ENCODE results near the gene STK38. TPM values are rescaled to one million over a fixed set of nuclear protein-coding genes. Genes with fewer than 3 reads are reported as not detected.

STK38 gene
- total RNA-seq, 4 donors from 2014 or later, result 59.1 to 101 (median 86.4) TPM

- WGBS, 2 donors (ENCODE audit: low coverage in 1 of 2), result 0% methylated on average over 26 to 40 of the region's 58 CpGs
- in situ Hi-C loops (cut with MboI; ENCODE audit: low pct_ligation_motif_present in 1 of 4, low pct_unique_long_range_greater_than_20kb in 1 of 4, low sequenced_read_pairs in 3 of 4), result loop anchor here in 2 of 4 donors (10.0 to 25.0 kb wide), 2 partner anchors 149 to 157 kb away; partner anchors contain the start of genes KCTD20 (in 2 of the 2) and PXT1 (in 2 of the 2)
- intact Hi-C loops (cut with DNase I; ENCODE audit: low total_unique reads), result loop anchor here (5.0 kb wide), 1 partner anchor 47 kb away; the partner anchor contains the start of gene STK38
Measured at GRCh38 chr6:36594029-36594815, 46.9 kb upstream of the STK38 start, which contains the start of gene SRSF3. TSS of gene SRSF3 (plus strand) at chr6:36594362. CDS start at chr6:36596763, 2,401 bp downstream.

GRCh38 chr6:36593569-36594028 is 46.3 kb upstream of the STK38 start:
- TF ChIP-seq POLR2AphosphoS5 (IDR thresholded peaks at IDR 0.05) (no peak), CTCF (IDR thresholded peaks at IDR 0.05) (no peak), POLR2A (IDR thresholded peaks at IDR 0.05) (no peak), EP300 (IDR thresholded peaks at IDR 0.05; ENCODE audit: low read depth) (no peak)
- in situ Hi-C loops (cut with MboI; ENCODE audit: low pct_ligation_motif_present in 1 of 4, low pct_unique_long_range_greater_than_20kb in 1 of 4, low sequenced_read_pairs in 3 of 4) (loop anchor here in 2 of 4 donors (10.0 to 25.0 kb wide), 2 partner anchors 149 to 156 kb away; partner anchors contain the start of genes KCTD20 (in 2 of the 2) and PXT1 (in 2 of the 2)), intact Hi-C loops (cut with DNase I; ENCODE audit: low total_unique reads) (loop anchor here (5.0 kb wide), 1 partner anchor 46 kb away; the partner anchor contains the start of gene STK38)
- peak; percentile 69 for DNase-seq
- H3K4me1 ChIP-seq, result peaks cover 15 to 34% (median 24%) of the 10 kb centered on the region in 4 donors
- H3K36me3 ChIP-seq, result peaks cover 0 to 16% (median 4%) of the 10 kb centered on the region in 4 donors
- H3K9me3 ChIP-seq, result no peaks in the 10 kb centered on the region
- no peaks in the 10 kb centered on the region for H3K27me3 ChIP-seq
- peak overlapping the region in 3 of 4 donors; percentile 52 to 92 (median 87) for H3K4me3 ChIP-seq
- 0 to 3% methylated on average over 2 to 15 of the region's 15 CpGs for WGBS, 2 donors (ENCODE audit: low coverage in 1 of 2)
- peak overlapping the region; percentile 96 to 100 (median 98) for H3K27ac ChIP-seq

More at GRCh38 chr6:36594029-36594815, 46.9 kb upstream of the STK38 start, which contains the start of gene SRSF3:
- TF ChIP-seq CTCF (IDR thresholded peaks at IDR 0.05) (peak; percentile 37 to 77 (median 49)), POLR2A (IDR thresholded peaks at IDR 0.05) (peak; percentile 100), EP300 (IDR thresholded peaks at IDR 0.05; ENCODE audit: low read depth) (no peak), POLR2AphosphoS5 (IDR thresholded peaks at IDR 0.05) (peak; percentile 100)
- peaks cover 0 to 22% (median 5%) of the 10 kb centered on the region in 4 donors for H3K36me3 ChIP-seq
- no peaks in the 10 kb centered on the region for H3K27me3 ChIP-seq
- peaks cover 21 to 40% (median 30%) of the 10 kb centered on the region in 4 donors for H3K4me1 ChIP-seq
- H3K9me3 ChIP-seq, result no peaks in the 10 kb centered on the region
- DNase-seq, result peak; percentile 97
- peak within 1 kb of the TSS; percentile 52 to 92 (median 80) for H3K4me3 ChIP-seq
- peak within 1 kb of the TSS; percentile 96 to 100 (median 98) for H3K27ac ChIP-seq

- Histone ChIP-seq H3K4me3 (no peak overlapping the region), H3K9me3 (no peaks in the 10 kb centered on the region), H3K27ac (peak overlapping the region; percentile 96 to 100 (median 98)), H3K36me3 (peaks cover 0 to 7% (median under 1%) of the 10 kb centered on the region in 4 donors), H3K27me3 (no peaks in the 10 kb centered on the region), H3K4me1 (peaks cover under 1 to 21% (median 11%) of the 10 kb centered on the region in 4 donors)
- TF ChIP-seq POLR2A (IDR thresholded peaks at IDR 0.05), result no peak
- TF ChIP-seq POLR2AphosphoS5 (IDR thresholded peaks at IDR 0.05), result no peak
- no peak for TF ChIP-seq CTCF (IDR thresholded peaks at IDR 0.05)
- no peak for TF ChIP-seq EP300 (IDR thresholded peaks at IDR 0.05; ENCODE audit: low read depth)
- intact Hi-C loops (cut with DNase I; ENCODE audit: low total_unique reads) (loop anchor here (5.0 kb wide), 1 partner anchor 45 kb away; the partner anchor contains the start of gene STK38), in situ Hi-C loops (cut with MboI; ENCODE audit: low pct_ligation_motif_present in 1 of 4, low pct_unique_long_range_greater_than_20kb in 1 of 4, low sequenced_read_pairs in 3 of 4) (loop anchor here in 2 of 4 donors (10.0 to 25.0 kb wide), 2 partner anchors 147 to 155 kb away; partner anchors contain the start of genes KCTD20 (in 2 of the 2) and PXT1 (in 2 of the 2))
- WGBS, 2 donors (ENCODE audit: low coverage in 1 of 2), result 71 to 74% methylated on average over 12 of the region's 12 CpGs
- peak; percentile 36 for DNase-seq
Measured at GRCh38 chr6:36592221-36592655, 45.0 kb upstream of the STK38 start.
